ENCODE data around the gene UBP1.

- TF ChIP-seq EZH2 (IDR thresholded peaks at IDR 0.05) (no peak), POLR2AphosphoS5 (IDR thresholded peaks at IDR 0.05; ENCODE audit: borderline replicate concordance, low read depth, low read length) (no peak)
These were observed 15.4 kb downstream of the UBP1 start for GRCh38 chr3:33424606-33425452.

Data from SK-N-MC (cell line).